Left colon (tissue), 2 donors: Measurements from ENCODE around the gene TPX2. TPM values are rescaled to one million over a fixed set of nuclear protein-coding genes. Genes with fewer than 3 reads are reported as not detected.

Experiments
- ATAC-seq: fragments of 200-7000 bp; cut with Tn5 transposase; one replicate; pipeline ENCODE4 v1.9.1; 2020; ENCODE audit warnings: mild to moderate bottlenecking, moderate library complexity
- DNase-seq, 2 donors: peaks; one replicate each; pipeline ENCODE4 v3.0.0-alpha.2; 2020
- intact Hi-C, 2 donors: fragments of 100-400 bp; cut with DNase I in 1 of 2; cut with micrococcal nuclease in 1 of 2; formaldehyde crosslinking; loops; one replicate each; pipeline versions ENCODE4 v1.11.2 to v1.14.0; 2022; cut with DNase I, micrococcal nuclease
- total RNA-seq, 2 donors: library from RNA; stranded (reverse); fragmentation: NEBNext Ultra II Directional; extraction: Animal tissue kit (Norgen Biotek cat#: 25700); gene quantifications; one replicate each; pipeline ENCODE4 v1.2.1, GENCODE V29; 2021
- donor health status: DM: no; HTN: no; CAD: no.
- donor health status: DM: yes; HTN: yes; CAD: no.

Gene TPX2
- total RNA-seq, 2 donors from 2014 or later: 7.4 to 15.8 TPM

- ATAC-seq (peak; percentile 3), DNase-seq (peak in 1 of 2 donors; percentile 38)
- intact Hi-C loops: no loop called here
These were observed 33.2 kb upstream of the TPX2 start for GRCh38 chr20:31705598-31706597.

GRCh38 chr20:31706607-31707257, 32.4 kb upstream of the TPX2 start:
- no peak for DNase-seq
- no peak for ATAC-seq

GRCh38 chr20:31707258-31707615, 31.9 kb upstream of the TPX2 start:
- ATAC-seq (no peak), DNase-seq (no peak)
- intact Hi-C loops: no loop called here

More at GRCh38 chr20:31706607-31707257, 32.4 kb upstream of the TPX2 start:
- intact Hi-C loops: no loop called here

GRCh38 chr20:31707994-31708735, 30.9 kb upstream of the TPX2 start:
- DNase-seq (peak; percentile 80 to 91), ATAC-seq (peak; percentile 46)
- intact Hi-C loops: no loop called here

GRCh38 chr20:31708736-31709534, 30.2 kb upstream of the TPX2 start:
- intact Hi-C loops: no loop called here
- no peak for ATAC-seq
- peak in 1 of 2 donors; percentile 39 for DNase-seq

GRCh38 chr20:31709939-31710338, 29.2 kb upstream of the TPX2 start:
- intact Hi-C loops: no loop called here
- no peak for ATAC-seq
- DNase-seq: no peak

GRCh38 chr20:31710423-31711108, 28.5 kb upstream of the TPX2 start:
- no peak for ATAC-seq
- no peak for DNase-seq
- intact Hi-C loops: no loop called here

- intact Hi-C loops: no loop called here
- no peak for ATAC-seq
- no peak for DNase-seq
These were observed 27.6 kb upstream of the TPX2 start for GRCh38 chr20:31711179-31712111.

GRCh38 chr20:31712112-31712553, 27.0 kb upstream of the TPX2 start:
- intact Hi-C loops: no loop called here
- ATAC-seq: peak; percentile 36

GRCh38 chr20:31712564-31713311, 26.4 kb upstream of the TPX2 start:
- DNase-seq: peak; percentile 64 to 91
- peak; percentile 71 for ATAC-seq
- intact Hi-C loops: no loop called here

More at GRCh38 chr20:31712112-31712553, 27.0 kb upstream of the TPX2 start:
- no peak for DNase-seq

- DNase-seq (peak; percentile 27 to 57), ATAC-seq (no peak)
- intact Hi-C loops: no loop called here
These were observed 25.5 kb upstream of the TPX2 start for GRCh38 chr20:31713312-31714273.

GRCh38 chr20:31715766-31716165, 23.3 kb upstream of the TPX2 start:
- DNase-seq (no peak), ATAC-seq (no peak)
- intact Hi-C loops: no loop called here

- intact Hi-C loops: no loop called here
- DNase-seq (no peak), ATAC-seq (no peak)
These were observed 22.7 kb upstream of the TPX2 start for GRCh38 chr20:31716351-31716750.

GRCh38 chr20:31716818-31717477, 22.1 kb upstream of the TPX2 start:
- ATAC-seq: no peak
- no peak for DNase-seq
- intact Hi-C loops: no loop called here
